Keratinocyte (primary cell): ENCODE measurements around the gene IDH3B. TPM values are rescaled to one million over a fixed set of nuclear protein-coding genes. Genes with fewer than 3 reads are reported as not detected.

Experiments
- DNase-seq: peaks from one replicate; pipeline ENCODE4 v3.0.0-alpha.2; 2011; ENCODE audit warnings: low read depth, missing footprints, low spot score
- FAIRE-seq: peaks from 2 replicates; lab custom pipeline; 2011; peaks lifted over from hg19 to GRCh38; lab: Jason Lieb, UNC
- H2AFZ ChIP-seq: 2 replicates; pipeline ENCODE4 v1.6.0; 2012; ENCODE audit warnings: low read length, control low read depth, inconsistent platforms; ENCODE audit not compliant: control insufficient read depth
- H3K27ac ChIP-seq: 2 replicates; pipeline ENCODE4 v1.5.1; 2011; ENCODE audit warnings: low read length; ENCODE audit not compliant: control insufficient read depth, insufficient read depth
- H3K27me3 ChIP-seq: 3 replicates; pipeline ENCODE4 v1.6.0; 2011; ENCODE audit warnings: low read length; ENCODE audit not compliant: control insufficient read depth, insufficient read depth; ENCODE audit errors: extremely low read depth
- H3K36me3 ChIP-seq, 2 experiments: 2 replicates in 1 of 2; 3 replicates in 1 of 2; pipeline ENCODE4 v1.5.1; 2011; ENCODE audit warnings: low read length in 2 of 2, mild to moderate bottlenecking in 1 of 2; ENCODE audit not compliant: control insufficient read depth in 2 of 2, insufficient read depth in 2 of 2; ENCODE audit errors: extremely low read depth in 1 of 2
- H3K4me1 ChIP-seq: 3 replicates; pipeline ENCODE4 v1.5.1; 2011; ENCODE audit warnings: low read length; ENCODE audit not compliant: control insufficient read depth, insufficient read depth; ENCODE audit errors: extremely low read depth
- H3K4me2 ChIP-seq: 3 replicates; pipeline ENCODE4 v1.6.0; 2011; ENCODE audit warnings: low read depth, low read length; ENCODE audit not compliant: control insufficient read depth, insufficient read depth; ENCODE audit errors: extremely low read depth
- H3K4me3 ChIP-seq, 3 experiments: fragments of 200-600 bp in 1 of 3; sonication (generic) in 1 of 3; 2 replicates in 2 of 3; 3 replicates in 1 of 3; pipeline ENCODE4 v1.5.1; 2011 to 2016; ENCODE audit warnings: low read length in 3 of 3, mild to moderate bottlenecking in 3 of 3, control low read depth in 2 of 3, inconsistent platforms in 1 of 3, low read depth in 1 of 3, mixed read lengths in 1 of 3, mixed run types in 1 of 3, moderate library complexity in 1 of 3; ENCODE audit not compliant: control insufficient read depth in 2 of 3, insufficient read depth in 2 of 3; ENCODE audit errors: extremely low read depth in 1 of 3
- H3K79me2 ChIP-seq: 2 replicates; pipeline ENCODE4 v1.6.0; 2012; ENCODE audit warnings: low read length; ENCODE audit not compliant: control insufficient read depth, insufficient read depth
- H3K9ac ChIP-seq: 3 replicates; pipeline ENCODE4 v1.6.0; 2011; ENCODE audit warnings: low read length; ENCODE audit not compliant: control insufficient read depth, insufficient read depth; ENCODE audit errors: extremely low read depth
- H3K9me1 ChIP-seq: 3 replicates; pipeline ENCODE4 v1.6.0; 2011; ENCODE audit warnings: low read length; ENCODE audit not compliant: control insufficient read depth, insufficient read depth; ENCODE audit errors: extremely low read depth
- H3K9me3 ChIP-seq: 2 replicates; pipeline ENCODE4 v1.5.1; 2012; ENCODE audit warnings: low read depth, low read length; ENCODE audit not compliant: control insufficient read depth
- H4K20me1 ChIP-seq: 3 replicates; pipeline ENCODE4 v1.6.0; 2011; ENCODE audit warnings: low read length; ENCODE audit not compliant: control insufficient read depth, insufficient read depth; ENCODE audit errors: extremely low read depth
- CTCF ChIP-seq, 3 experiments: IDR thresholded peaks in 1 of 3; conservative IDR thresholded peaks in 1 of 3; optimal IDR thresholded peaks in 1 of 3; 2 replicates in 2 of 3; 3 replicates in 1 of 3; pipeline versions ENCODE3 to v1.5.1; 2011; ENCODE audit warnings: low read length in 3 of 3, mild to moderate bottlenecking in 3 of 3, moderate library complexity in 2 of 3, control low read depth in 1 of 3, inconsistent platforms in 1 of 3; ENCODE audit not compliant: insufficient read depth in 2 of 3; ENCODE audit errors: extremely low read depth in 1 of 3
- EZH2 ChIP-seq: IDR thresholded peaks from one replicate; pipeline ENCODE4 v1.6.1; 2012; ENCODE audit warnings: inconsistent platforms, mild to moderate bottlenecking, low read length, moderate library complexity
- dilution Hi-C: fragments of 300-500 bp; cut with MboI; formaldehyde crosslinking; loops from one replicate; pipeline ENCODE4 v1.7.0; 2020; ENCODE audit warnings: low sequenced_read_pairs; ENCODE audit not compliant: extremely low pct_ligation_motif_present
- polyA plus RNA-seq, 5 experiments: library from polyadenylated mRNA; depleted of rRNA in 3 of 5; stranded (reverse) in 3 of 5; stranded (forward) in 1 of 5; unstranded in 1 of 5; fragments of >200 nt; gene quantifications; 1 replicate in 1 of 5; 2 replicates in 3 of 5; 3 replicates in 1 of 5; pipeline versions ENCODE4 v1.2.1 to v1.2.3, GENCODE V29; 2011 to 2012; ENCODE audit warnings: missing spikeins in 2 of 5, low read depth in 1 of 5, low replicate concordance in 1 of 5

The IDH3B gene
- polyA plus RNA-seq, 1 donor (not counting 4 experiments of a cell fraction or from before 2014, with no cell fraction given), result 131 TPM

GRCh38 chr20:2619337-2619736, 44.7 kb downstream of the IDH3B start:
- no peak for DNase-seq
- no peak for FAIRE-seq
- Histone ChIP-seq H4K20me1 (no peaks in the 10 kb centered on the region), H3K27me3 (peaks cover 3% of the 10 kb centered on the region), H3K79me2 (no peaks in the 10 kb centered on the region), H3K9ac (no peak overlapping the region), H3K27ac (no peak overlapping the region), H3K36me3 (no peaks in the 10 kb centered on the region), H3K4me2 (no peak overlapping the region), H3K9me1 (no peaks in the 10 kb centered on the region), H3K9me3 (peaks cover 4% of the 10 kb centered on the region), H3K4me1 (no peaks in the 10 kb centered on the region), H2AFZ (no peak overlapping the region), H3K4me3 (no peak overlapping the region)
- dilution Hi-C loops, result no loop called here
- TF ChIP-seq CTCF (optimal IDR thresholded peaks at IDR 0.05 in 1 of 3, IDR thresholded peaks at IDR 0.05 in 1 of 3, conservative IDR thresholded peaks at IDR 0.05 in 1 of 3; ENCODE audit: extremely low read depth in 1 of 3, insufficient read depth in 2 of 3, low read length in 3 of 3), result no peak

GRCh38 chr20:2618815-2619214, 45.2 kb downstream of the IDH3B start:
- no peaks in the 10 kb centered on the region for H3K79me2 ChIP-seq
- TF ChIP-seq CTCF (optimal IDR thresholded peaks at IDR 0.05 in 1 of 3, IDR thresholded peaks at IDR 0.05 in 1 of 3, conservative IDR thresholded peaks at IDR 0.05 in 1 of 3; ENCODE audit: extremely low read depth in 1 of 3, insufficient read depth in 2 of 3, low read length in 3 of 3) (no peak), EZH2 (no peak)
- H2AFZ ChIP-seq, result no peak overlapping the region
- H3K9me1 ChIP-seq, result no peaks in the 10 kb centered on the region
- no peaks in the 10 kb centered on the region for H3K36me3 ChIP-seq
- no peak overlapping the region for H3K9ac ChIP-seq
- FAIRE-seq (no peak), DNase-seq (no peak)
- no peaks in the 10 kb centered on the region for H4K20me1 ChIP-seq
- no peak overlapping the region for H3K27ac ChIP-seq
- no peak overlapping the region for H3K4me3 ChIP-seq
- H3K4me1 ChIP-seq, result no peaks in the 10 kb centered on the region
- H3K9me3 ChIP-seq, result no peaks in the 10 kb centered on the region
- dilution Hi-C loops, result no loop called here
- no peak overlapping the region for H3K4me2 ChIP-seq
- H3K27me3 ChIP-seq, result peaks cover 2% of the 10 kb centered on the region
